ENCODE results near the gene STYXL2. TPM values are rescaled to one million over a fixed set of nuclear protein-coding genes. Genes with fewer than 3 reads are reported as not detected.

The STYXL2 gene
- total RNA-seq, 1 donor from 2014 or later: 0.06 TPM

DNA sequence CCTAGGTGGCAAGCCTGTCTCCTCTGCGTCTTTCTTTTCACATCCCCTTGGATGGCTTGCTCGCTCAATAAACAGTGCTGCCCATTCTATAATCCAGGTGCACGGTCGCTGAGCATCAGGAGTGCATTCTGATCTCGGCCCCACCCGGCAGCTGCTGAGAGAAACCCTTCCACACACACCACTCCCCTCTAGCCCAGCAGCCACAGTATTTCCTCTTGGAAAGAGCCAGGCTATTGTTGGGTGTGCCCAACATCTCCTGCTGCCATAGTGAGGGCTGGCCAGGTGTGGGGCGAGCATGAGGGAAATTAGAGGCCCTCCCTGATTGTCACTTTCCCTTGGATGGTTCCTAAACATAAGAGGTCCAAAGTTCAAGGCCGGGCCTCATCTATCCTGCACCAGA lies 28.4 kb upstream of the STYXL2 start:
- no peak overlapping the region for H3K27ac Mint-ChIP-seq
- Histone ChIP-seq H3F3A (ENCODE audit: low read depth) (no peaks in the 10 kb centered on the region), H3K27ac (no peak overlapping the region), H3K79me2 (ENCODE audit: low read depth) (no peaks in the 10 kb centered on the region), H3K9me3 (ENCODE audit: low read depth) (no peaks in the 10 kb centered on the region), H3K27me3 (no peaks in the 10 kb centered on the region), H3K9ac (no peak overlapping the region), H4K20me1 (ENCODE audit: low read depth) (no peaks in the 10 kb centered on the region), H3K4me3 (no peak overlapping the region), H3K4me2 (no peak overlapping the region), H3K4me1 (peaks cover 4% of the 10 kb centered on the region), H3K36me3 (no peaks in the 10 kb centered on the region), H2AFZ (replicated peaks) (no peak overlapping the region)
- no peak for DNase-seq (ENCODE audit: low spot score)
- peaks cover 10% of the 10 kb centered on the region for H3K4me1 Mint-ChIP-seq
- TF ChIP-seq EZH2phosphoT487 (IDR thresholded peaks at IDR 0.05) (no peak), EZH2 (IDR thresholded peaks at IDR 0.05) (no peak)
- TF ChIP-seq, protein P1, sequence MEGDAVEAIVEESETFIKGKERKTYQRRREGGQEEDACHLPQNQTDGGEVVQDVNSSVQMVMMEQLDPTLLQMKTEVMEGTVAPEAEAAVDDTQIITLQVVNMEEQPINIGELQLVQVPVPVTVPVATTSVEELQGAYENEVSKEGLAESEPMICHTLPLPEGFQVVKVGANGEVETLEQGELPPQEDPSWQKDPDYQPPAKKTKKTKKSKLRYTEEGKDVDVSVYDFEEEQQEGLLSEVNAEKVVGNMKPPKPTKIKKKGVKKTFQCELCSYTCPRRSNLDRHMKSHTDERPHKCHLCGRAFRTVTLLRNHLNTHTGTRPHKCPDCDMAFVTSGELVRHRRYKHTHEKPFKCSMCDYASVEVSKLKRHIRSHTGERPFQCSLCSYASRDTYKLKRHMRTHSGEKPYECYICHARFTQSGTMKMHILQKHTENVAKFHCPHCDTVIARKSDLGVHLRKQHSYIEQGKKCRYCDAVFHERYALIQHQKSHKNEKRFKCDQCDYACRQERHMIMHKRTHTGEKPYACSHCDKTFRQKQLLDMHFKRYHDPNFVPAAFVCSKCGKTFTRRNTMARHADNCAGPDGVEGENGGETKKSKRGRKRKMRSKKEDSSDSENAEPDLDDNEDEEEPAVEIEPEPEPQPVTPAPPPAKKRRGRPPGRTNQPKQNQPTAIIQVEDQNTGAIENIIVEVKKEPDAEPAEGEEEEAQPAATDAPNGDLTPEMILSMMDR (IDR thresholded peaks at IDR 0.05): no peak
- H3K27me3 Mint-ChIP-seq (ENCODE audit: insufficient read depth, low read depth): peaks cover 6% of the 10 kb centered on the region
- no peak overlapping the region for H3K4me3 Mint-ChIP-seq
- H3K36me3 Mint-ChIP-seq: no peaks in the 10 kb centered on the region
- no peaks in the 10 kb centered on the region for H3K9me3 Mint-ChIP-seq

DNA sequence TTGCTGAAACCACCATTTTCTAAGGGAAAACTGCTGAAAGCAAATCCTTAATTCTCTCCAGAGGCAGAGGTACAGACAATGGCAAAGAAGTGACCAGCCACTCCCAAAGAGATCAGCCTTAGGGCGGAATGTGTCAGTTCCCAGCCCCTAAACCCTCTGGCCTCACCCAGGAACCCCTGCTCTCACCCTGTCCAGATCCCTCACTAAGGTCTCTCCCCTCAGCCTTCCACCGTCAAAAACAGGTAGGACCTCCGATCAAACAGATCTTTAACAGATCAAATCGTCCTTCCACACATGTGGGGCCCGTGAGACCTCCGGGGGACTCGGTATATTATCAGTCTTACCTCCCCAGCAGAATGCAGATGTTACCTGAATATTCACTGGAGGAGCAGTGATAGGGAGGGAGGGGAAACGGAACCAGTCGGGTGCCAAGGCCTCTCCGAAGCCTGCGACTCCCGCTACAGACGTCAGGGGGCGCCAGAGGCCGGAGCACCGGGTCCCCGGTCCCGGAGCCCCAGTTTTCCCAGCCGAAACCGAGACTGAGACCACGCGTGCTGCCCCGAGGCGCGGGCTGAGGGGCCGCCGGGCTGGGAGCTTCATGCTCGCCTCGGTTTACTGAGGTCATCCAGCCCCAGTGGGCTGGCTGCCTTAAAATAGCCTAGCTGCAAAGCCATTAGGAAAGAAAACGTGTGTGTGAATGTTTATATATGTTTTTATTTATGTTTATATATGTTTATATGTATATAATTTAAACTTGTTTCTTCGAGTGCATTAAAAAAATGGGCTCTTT lies 27.3 kb upstream of the STYXL2 start:
- H3K4me1 Mint-ChIP-seq: peaks cover 10% of the 10 kb centered on the region
- no peak for TF ChIP-seq EZH2phosphoT487 (IDR thresholded peaks at IDR 0.05)
- no peak for TF ChIP-seq EZH2 (IDR thresholded peaks at IDR 0.05)
- TF ChIP-seq, protein P1 (IDR thresholded peaks at IDR 0.05): peak; percentile 97
- no peak overlapping the region for H3K27ac Mint-ChIP-seq
- DNase-seq (ENCODE audit: low spot score): peak; percentile 81
- H3K27ac ChIP-seq: no peak overlapping the region
- H3K4me3 ChIP-seq: peak overlapping the region; percentile 15
- no peaks in the 10 kb centered on the region for H3F3A ChIP-seq (ENCODE audit: low read depth)
- H3K4me1 ChIP-seq: peaks cover 4% of the 10 kb centered on the region
- H3K9ac ChIP-seq: no peak overlapping the region
- no peaks in the 10 kb centered on the region for H3K27me3 ChIP-seq
- no peaks in the 10 kb centered on the region for H4K20me1 ChIP-seq (ENCODE audit: low read depth)
- H3K27me3 Mint-ChIP-seq (ENCODE audit: insufficient read depth, low read depth): peaks cover 6% of the 10 kb centered on the region
- no peaks in the 10 kb centered on the region for H3K36me3 Mint-ChIP-seq
- no peaks in the 10 kb centered on the region for H3K9me3 Mint-ChIP-seq
- H3K4me2 ChIP-seq: peak overlapping the region; percentile 76
- no peaks in the 10 kb centered on the region for H3K9me3 ChIP-seq (ENCODE audit: low read depth)
- no peaks in the 10 kb centered on the region for H3K36me3 ChIP-seq
- H2AFZ ChIP-seq (replicated peaks): peak overlapping the region; percentile 93
- peak overlapping the region; percentile 30 for H3K4me3 Mint-ChIP-seq
- H3K79me2 ChIP-seq (ENCODE audit: low read depth): no peaks in the 10 kb centered on the region

DNA sequence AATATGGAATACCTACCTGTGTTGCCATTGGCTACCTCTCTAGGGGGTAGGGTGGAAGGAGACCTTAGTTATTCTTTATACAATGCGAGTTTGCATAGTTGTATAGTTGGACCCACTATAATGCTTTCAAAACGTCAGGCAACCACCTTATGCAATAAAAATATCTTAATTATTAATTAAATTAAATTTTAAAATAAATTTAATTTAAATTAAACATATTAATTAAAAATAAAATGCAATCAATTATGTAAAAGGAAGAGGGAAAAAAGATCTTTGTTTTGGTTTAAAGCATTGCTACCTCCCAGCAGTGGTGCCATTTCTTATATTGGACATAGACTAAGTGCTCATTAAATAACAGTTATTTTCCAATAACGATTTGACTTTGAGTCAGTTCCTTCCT lies 26.0 kb upstream of the STYXL2 start:
- no peak overlapping the region for H3K4me2 ChIP-seq
- TF ChIP-seq EZH2phosphoT487 (IDR thresholded peaks at IDR 0.05): no peak
- TF ChIP-seq, protein P1 (IDR thresholded peaks at IDR 0.05): no peak
- TF ChIP-seq EZH2 (IDR thresholded peaks at IDR 0.05): no peak
- Mint-ChIP-seq H3K4me1 (peaks cover 10% of the 10 kb centered on the region), H3K27me3 (ENCODE audit: insufficient read depth, low read depth) (peaks cover 4% of the 10 kb centered on the region), H3K27ac (no peak overlapping the region), H3K9me3 (no peaks in the 10 kb centered on the region), H3K4me3 (no peak overlapping the region), H3K36me3 (no peaks in the 10 kb centered on the region)
- DNase-seq (ENCODE audit: low spot score): no peak
- no peaks in the 10 kb centered on the region for H3K9me3 ChIP-seq (ENCODE audit: low read depth)
- peaks cover 4% of the 10 kb centered on the region for H3K4me1 ChIP-seq
- H4K20me1 ChIP-seq (ENCODE audit: low read depth): no peaks in the 10 kb centered on the region
- no peaks in the 10 kb centered on the region for H3K79me2 ChIP-seq (ENCODE audit: low read depth)
- H3K27ac ChIP-seq: no peak overlapping the region
- H2AFZ ChIP-seq (replicated peaks): no peak overlapping the region
- no peaks in the 10 kb centered on the region for H3K27me3 ChIP-seq
- H3K36me3 ChIP-seq: no peaks in the 10 kb centered on the region
- H3K9ac ChIP-seq: no peak overlapping the region
- H3K4me3 ChIP-seq: no peak overlapping the region
- no peaks in the 10 kb centered on the region for H3F3A ChIP-seq (ENCODE audit: low read depth)
